DND-41 (cell line): ENCODE results near the gene CAPN5.

Source experiments
- EZH2 ChIP-seq: IDR thresholded peaks from 3 replicates; pipeline ENCODE4 v1.6.1; 2012; ENCODE audit warnings: borderline replicate concordance, low read depth, mild to moderate bottlenecking, moderate library complexity, low read length, inconsistent platforms; ENCODE audit not compliant: severe bottlenecking
- TF ChIP-seq, protein P1 (sequence below): IDR thresholded peaks from 2 replicates; pipeline ENCODE4 v1.5.1; 2012; ENCODE audit warnings: borderline replicate concordance, low read length, moderate library complexity, mild to moderate bottlenecking; ENCODE audit not compliant: poor library complexity, severe bottlenecking; ENCODE audit errors: extremely low read depth

- TF ChIP-seq, protein P1, sequence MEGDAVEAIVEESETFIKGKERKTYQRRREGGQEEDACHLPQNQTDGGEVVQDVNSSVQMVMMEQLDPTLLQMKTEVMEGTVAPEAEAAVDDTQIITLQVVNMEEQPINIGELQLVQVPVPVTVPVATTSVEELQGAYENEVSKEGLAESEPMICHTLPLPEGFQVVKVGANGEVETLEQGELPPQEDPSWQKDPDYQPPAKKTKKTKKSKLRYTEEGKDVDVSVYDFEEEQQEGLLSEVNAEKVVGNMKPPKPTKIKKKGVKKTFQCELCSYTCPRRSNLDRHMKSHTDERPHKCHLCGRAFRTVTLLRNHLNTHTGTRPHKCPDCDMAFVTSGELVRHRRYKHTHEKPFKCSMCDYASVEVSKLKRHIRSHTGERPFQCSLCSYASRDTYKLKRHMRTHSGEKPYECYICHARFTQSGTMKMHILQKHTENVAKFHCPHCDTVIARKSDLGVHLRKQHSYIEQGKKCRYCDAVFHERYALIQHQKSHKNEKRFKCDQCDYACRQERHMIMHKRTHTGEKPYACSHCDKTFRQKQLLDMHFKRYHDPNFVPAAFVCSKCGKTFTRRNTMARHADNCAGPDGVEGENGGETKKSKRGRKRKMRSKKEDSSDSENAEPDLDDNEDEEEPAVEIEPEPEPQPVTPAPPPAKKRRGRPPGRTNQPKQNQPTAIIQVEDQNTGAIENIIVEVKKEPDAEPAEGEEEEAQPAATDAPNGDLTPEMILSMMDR = no peak
- no peak for TF ChIP-seq EZH2
These were observed 88.3 kb downstream of the CAPN5 start for GRCh38 chr11:77155082-77155475.
